Umbilical cord (tissue), 2 donors: Measurements from ENCODE around the gene JMJD1C. TPM values are rescaled to one million over a fixed set of nuclear protein-coding genes. Genes with fewer than 3 reads are reported as not detected.

Source experiments
- DNase-seq: peaks from one replicate; pipeline ENCODE4 v3.0.0-alpha.2; 2015; ENCODE audit warnings: low spot score
- total RNA-seq: library from RNA; depleted of rRNA; stranded (reverse); fragments of >200 nt; gene quantifications from one replicate; pipeline ENCODE4 v1.2.3, GENCODE V29; 2014; ENCODE audit warnings: low replicate concordance; ENCODE audit not compliant: insufficient read depth

JMJD1C gene
- total RNA-seq, 1 donor from 2014 or later: 80.7 TPM

- DNase-seq: no peak
Measured at GRCh38 chr10:63437116-63437949, 28.4 kb downstream of the JMJD1C start.

DNA sequence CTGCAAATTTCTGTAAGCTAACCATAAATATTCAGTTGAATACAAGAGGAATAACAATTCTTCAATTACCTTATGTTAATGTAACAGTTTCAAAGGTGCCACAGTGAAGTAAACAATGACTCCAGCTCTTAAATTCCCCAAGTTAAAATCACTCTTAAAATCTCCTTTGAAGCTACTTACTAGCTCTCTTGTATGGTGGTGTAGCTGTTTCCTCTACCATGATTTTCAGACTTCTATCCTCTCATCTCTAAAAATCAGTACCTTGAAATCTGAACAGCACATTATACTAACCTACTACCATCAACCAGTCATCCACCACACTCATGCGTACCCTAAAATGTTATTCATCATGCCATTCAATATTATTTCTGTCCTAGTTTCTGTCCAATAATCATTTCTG is 29.6 kb downstream of the JMJD1C start:
- no peak for DNase-seq

DNA sequence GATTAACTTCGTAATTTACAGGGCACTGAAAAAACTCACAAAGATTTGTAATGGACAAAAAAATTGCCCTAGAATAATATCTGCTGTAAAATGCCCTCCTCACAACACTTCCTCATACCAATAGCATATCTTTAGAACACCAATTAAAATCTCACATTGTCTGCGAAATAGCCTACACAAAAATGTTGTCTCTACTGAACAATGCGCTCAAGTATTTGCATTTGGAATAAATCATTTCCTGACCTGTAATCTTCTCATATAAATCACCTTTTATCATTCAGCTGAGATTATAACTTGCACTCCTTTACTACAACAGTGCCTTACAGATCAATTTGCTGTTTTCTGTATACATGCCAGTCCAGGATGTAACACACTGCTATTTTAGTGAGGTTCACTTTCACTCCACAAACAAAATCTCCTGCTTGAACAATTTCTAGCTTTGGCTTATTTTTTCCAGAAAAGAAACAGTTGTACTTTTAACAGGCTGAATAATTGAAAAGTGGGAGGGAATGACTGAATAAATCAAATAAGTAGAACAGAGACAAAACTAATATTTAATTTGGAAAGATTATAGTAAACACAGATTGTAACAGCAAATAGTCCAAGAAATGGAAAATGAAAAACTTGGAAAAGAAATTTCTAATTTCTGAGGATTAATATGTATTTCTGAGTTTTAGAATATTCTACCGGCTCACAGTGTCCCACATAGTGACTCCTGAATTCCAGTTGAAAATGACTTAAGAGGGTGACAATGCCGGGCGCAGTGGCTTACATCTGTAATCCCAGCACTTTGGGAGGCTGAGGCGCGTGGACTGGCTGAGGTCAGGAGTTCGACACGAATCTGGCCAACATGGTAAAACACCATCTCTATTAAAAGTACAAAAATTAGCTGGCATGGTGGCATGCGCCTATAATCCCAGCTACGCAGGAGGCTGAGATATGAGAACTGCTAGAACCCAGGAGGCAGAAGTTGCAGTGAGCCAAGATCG is 30.6 kb downstream of the JMJD1C start:
- no peak for DNase-seq

- DNase-seq: no peak
Measured at GRCh38 chr10:63431962-63432797, 33.6 kb downstream of the JMJD1C start.

GRCh38 chr10:63430999-63431356 is 34.8 kb downstream of the JMJD1C start:
- no peak for DNase-seq

GRCh38 chr10:63430091-63430998 is 35.4 kb downstream of the JMJD1C start:
- DNase-seq: peak; percentile 84

GRCh38 chr10:63429281-63429680 is 36.5 kb downstream of the JMJD1C start:
- DNase-seq: peak; percentile 38

GRCh38 chr10:63427013-63427412 is 38.8 kb downstream of the JMJD1C start:
- no peak for DNase-seq

DNA sequence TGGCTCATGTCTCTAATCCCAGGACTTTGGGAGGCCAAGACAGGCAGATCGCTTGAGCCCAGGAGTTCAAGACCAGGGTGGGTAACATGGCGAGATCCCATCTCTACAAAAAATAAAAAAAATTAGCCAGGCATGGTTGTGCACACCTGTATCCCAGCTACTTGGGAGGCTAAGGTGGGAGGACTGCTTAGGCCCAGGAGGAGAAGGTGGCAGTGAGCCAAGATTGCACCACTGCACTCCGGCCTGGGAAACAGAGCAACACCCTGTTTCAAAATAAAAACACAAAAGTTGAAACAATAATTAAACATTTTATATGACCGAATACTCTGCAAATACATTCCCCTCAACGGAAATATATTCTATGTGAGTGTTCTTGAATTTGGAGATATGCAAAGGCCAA is 40.3 kb downstream of the JMJD1C start:
- no peak for DNase-seq

DNA sequence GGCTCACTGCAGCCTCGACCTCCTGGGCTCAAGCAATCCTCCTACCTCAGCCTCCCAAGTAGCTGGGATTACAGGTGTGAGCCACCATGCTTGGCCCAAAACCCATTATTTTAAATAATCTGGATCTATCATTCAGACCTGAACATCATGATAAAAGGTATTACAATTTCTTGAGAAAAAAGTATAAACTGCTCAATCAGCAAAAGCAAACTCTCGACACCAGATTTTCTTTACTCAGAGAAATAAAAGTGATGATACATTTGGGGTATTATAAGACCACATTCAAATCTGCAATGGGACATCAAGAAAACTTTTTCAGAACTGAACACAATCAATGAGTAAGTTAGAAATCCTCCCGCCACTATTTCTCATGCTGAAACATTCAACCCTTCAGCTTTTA is 41.2 kb downstream of the JMJD1C start:
- DNase-seq: no peak

- DNase-seq: no peak
Measured at GRCh38 chr10:63423494-63423893, 42.3 kb downstream of the JMJD1C start.

- no peak for DNase-seq
Measured at GRCh38 chr10:63421591-63421990, 44.2 kb downstream of the JMJD1C start.

GRCh38 chr10:63416376-63416775 is 49.4 kb downstream of the JMJD1C start:
- no peak for DNase-seq

GRCh38 chr10:63415640-63416244 is 50.0 kb downstream of the JMJD1C start:
- DNase-seq: no peak

DNA sequence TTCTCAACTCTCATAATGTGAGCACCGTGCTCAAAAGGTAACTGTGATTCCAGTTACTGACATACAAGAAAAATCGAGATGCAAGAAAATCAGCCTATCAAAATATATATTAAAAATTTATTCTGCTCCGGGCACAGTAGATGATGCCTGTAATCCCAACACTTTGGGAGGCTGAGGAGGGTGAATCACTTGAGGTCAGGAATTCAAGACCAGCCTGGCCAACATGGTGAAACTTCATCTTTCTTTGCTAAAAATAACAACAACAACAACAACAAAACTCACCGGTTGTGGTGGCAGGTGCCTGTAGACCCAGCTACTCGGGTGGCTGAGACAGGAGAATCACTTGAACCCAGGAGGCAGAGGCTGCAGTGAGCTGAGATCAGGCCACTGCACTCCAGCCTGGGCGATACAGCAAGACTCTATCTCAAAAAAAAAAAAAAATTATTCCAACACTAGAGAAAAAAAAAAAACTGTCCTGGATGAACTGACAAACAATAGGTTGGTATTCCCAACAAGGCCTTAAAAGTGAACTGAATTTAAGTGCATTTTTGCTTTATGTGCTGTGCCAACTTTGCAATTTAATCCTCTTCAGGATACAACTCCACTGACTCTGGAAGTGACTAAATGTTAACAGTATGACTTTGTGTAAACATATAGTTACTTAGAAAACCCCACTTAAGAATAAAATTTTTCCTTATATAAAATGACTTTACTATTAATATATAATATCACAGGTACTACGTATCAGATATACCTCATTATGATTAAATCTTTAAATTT is 51.1 kb downstream of the JMJD1C start:
- no peak for DNase-seq

DNA sequence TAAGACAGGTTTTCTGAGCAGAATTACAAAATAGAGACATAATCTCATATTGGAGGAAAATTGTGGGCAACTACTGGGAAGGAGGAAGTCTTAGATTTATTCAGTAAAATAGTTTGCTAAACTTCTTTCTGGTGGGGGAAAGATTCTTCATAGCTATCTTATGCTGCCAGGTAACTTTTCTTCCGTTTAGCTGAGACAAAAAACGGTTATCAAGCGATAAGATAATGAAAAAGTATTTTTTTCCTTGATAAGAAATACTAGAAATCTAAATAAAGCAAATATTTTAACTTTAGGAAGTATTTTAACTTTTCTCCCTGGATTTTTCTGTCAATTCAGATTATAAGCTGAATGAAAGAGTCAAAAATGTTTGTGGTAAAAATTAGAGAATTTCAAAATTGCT is 52.3 kb downstream of the JMJD1C start:
- no peak for DNase-seq

DNA sequence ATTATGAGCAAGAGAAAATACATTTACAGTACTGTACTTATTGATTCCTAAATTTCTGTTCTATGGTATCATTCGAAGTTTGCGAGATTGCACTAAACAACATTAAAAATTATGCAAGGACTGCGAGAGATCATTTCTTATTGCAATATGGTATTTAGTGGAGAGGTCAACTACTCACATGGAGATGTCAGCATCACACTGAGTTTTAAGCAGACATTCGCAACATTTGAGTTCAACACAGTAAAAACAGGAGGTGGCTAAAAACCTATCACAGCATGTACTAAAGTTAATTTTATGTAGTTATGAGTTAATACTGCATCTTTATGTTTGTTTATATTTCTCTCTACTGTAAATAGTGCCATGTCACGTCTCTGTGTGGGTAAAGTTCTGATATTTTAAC is 53.5 kb downstream of the JMJD1C start:
- no peak for DNase-seq

DNA sequence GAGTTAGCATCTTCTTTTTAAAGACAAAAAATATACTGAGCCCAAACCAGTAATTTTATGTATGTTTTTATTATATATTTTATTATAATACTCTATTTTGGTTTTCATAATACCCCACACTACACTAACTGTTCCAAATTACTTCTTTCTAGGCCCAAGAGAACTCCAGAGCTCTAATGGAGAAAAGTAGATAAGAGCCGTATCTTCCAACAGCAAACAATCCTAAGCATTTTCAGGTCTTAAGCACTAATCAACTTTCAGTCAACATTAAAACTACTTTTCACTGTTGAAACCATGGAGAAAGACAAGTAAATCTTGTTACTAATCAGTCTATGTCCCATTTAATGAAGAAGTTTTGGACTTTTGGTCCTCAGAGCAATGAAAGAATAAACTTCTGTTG is 55.1 kb downstream of the JMJD1C start:
- DNase-seq: no peak

DNA sequence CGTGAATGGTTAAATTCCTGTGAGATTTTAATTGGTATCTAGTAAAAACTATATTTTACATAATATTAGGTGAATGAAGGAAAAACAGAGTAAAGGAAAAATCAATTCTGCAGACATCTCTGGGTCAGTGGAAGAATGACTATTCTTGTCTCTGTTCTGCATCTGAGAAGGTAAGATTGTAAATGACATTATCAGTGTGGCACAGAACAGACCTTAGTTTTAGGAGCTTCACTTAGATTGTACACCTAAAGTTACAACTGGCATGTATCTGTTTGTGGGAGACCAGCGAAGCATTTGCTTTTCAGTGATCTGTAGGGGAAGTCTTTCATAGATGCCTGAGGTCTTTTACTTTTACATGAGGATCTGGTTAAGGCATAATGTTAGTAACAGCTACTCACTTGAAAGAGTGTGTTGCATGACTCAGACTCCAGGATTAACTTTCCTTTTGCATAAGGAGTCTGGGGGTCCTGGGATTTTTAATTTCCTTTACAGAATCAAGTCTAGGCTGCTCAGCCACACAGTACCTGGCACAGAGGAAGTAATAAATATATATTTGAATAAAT is 56.2 kb downstream of the JMJD1C start:
- peak; percentile 49 for DNase-seq
